GM23338 (cell line): ENCODE results near the gene HLA-DPA1. TPM values are rescaled to one million over a fixed set of nuclear protein-coding genes. Genes with fewer than 3 reads are reported as not detected.

Source experiments
- ATAC-seq: fragments of 200-7000 bp; cut with Tn5 transposase; 3 replicates; pipeline ENCODE4 v1.9.1; 2020
- DNase-seq: peaks from one replicate; pipeline ENCODE4 v3.0.0-alpha.2; 2015; ENCODE audit warnings: low spot score
- H2AFZ ChIP-seq: fragments of 200-600 bp; sonication (generic); 2 replicates; pipeline ENCODE4 v1.8.0; 2016; ENCODE audit warnings: antibody characterized with exemption, mild to moderate bottlenecking, moderate library complexity
- H3F3A ChIP-seq: fragments of 200-600 bp; sonication (generic); replicated peaks from 2 replicates; pipeline ENCODE4 v1.8.0; 2017; ENCODE audit warnings: antibody characterized with exemption, mixed run types, low read depth
- H3K27ac ChIP-seq: fragments of 200-600 bp; sonication (generic); 2 replicates; pipeline ENCODE4 v1.6.1; 2016; ENCODE audit warnings: low read depth
- H3K27me3 ChIP-seq: fragments of 200-600 bp; sonication (generic); 2 replicates; pipeline ENCODE4 v1.8.0; 2016; ENCODE audit warnings: mild to moderate bottlenecking, mixed run types, moderate library complexity; ENCODE audit not compliant: insufficient read depth
- H3K36me3 ChIP-seq: fragments of 200-600 bp; sonication (generic); 2 replicates; pipeline ENCODE4 v1.8.0; 2016; ENCODE audit warnings: mild to moderate bottlenecking; ENCODE audit not compliant: insufficient read depth
- H3K4me1 ChIP-seq: fragments of 200-600 bp; sonication (generic); 2 replicates; pipeline ENCODE4 v1.8.0; 2016; ENCODE audit warnings: mild to moderate bottlenecking, moderate library complexity; ENCODE audit not compliant: insufficient read depth
- H3K4me2 ChIP-seq: fragments of 200-600 bp; sonication (generic); 2 replicates; pipeline ENCODE4 v1.7.1; 2017; ENCODE audit warnings: mixed run types
- H3K4me3 ChIP-seq: fragments of 200-600 bp; sonication (generic); 2 replicates; pipeline ENCODE4 v1.6.1; 2016; ENCODE audit warnings: mixed run types
- H3K79me2 ChIP-seq: fragments of 200-600 bp; sonication (generic); replicated peaks from 2 replicates; pipeline ENCODE4 v1.8.0; 2017; ENCODE audit warnings: mild to moderate bottlenecking; ENCODE audit not compliant: insufficient read depth
- H3K9me2 ChIP-seq: fragments of 200-600 bp; sonication (generic); 2 replicates; pipeline ENCODE4 v1.8.0; 2017; ENCODE audit not compliant: insufficient read depth
- H4K20me1 ChIP-seq: fragments of 200-600 bp; sonication (generic); replicated peaks from 2 replicates; pipeline ENCODE4 v1.8.0; 2017; ENCODE audit warnings: mild to moderate bottlenecking; ENCODE audit not compliant: insufficient read depth
- H3K27ac Mint-ChIP-seq: 2 replicates; pipeline ENCODE4 v1.8.0; 2020; ENCODE audit warnings: inconsistent platforms, mild to moderate bottlenecking, moderate library complexity, mixed read lengths
- H3K27me3 Mint-ChIP-seq: 3 replicates; pipeline ENCODE4 v1.8.0; 2022; ENCODE audit warnings: low read depth, mild to moderate bottlenecking, moderate library complexity, mixed read lengths, inconsistent platforms; ENCODE audit not compliant: insufficient read depth, poor library complexity
- H3K36me3 Mint-ChIP-seq: 3 replicates; pipeline ENCODE4 v1.8.0; 2021; ENCODE audit warnings: low read depth, mild to moderate bottlenecking, inconsistent platforms, moderate library complexity, mixed read lengths
- H3K4me1 Mint-ChIP-seq: 3 replicates; pipeline ENCODE4 v1.8.0; 2020; ENCODE audit warnings: mild to moderate bottlenecking, inconsistent platforms, mixed read lengths
- H3K4me3 Mint-ChIP-seq: 3 replicates; pipeline ENCODE4 v1.8.0; 2021; ENCODE audit warnings: moderate library complexity, mild to moderate bottlenecking, inconsistent platforms, mixed read lengths
- H3K9me3 Mint-ChIP-seq: 3 replicates; pipeline ENCODE4 v1.8.0; 2020; ENCODE audit warnings: moderate library complexity, mild to moderate bottlenecking, inconsistent platforms, mixed read lengths
- CREB1 ChIP-seq: fragments of 250-450 bp; sonication (Bioruptor Pico); IDR thresholded peaks from 2 replicates; pipeline ENCODE4 v1.5.0; 2020; ENCODE audit warnings: low read depth, mild to moderate bottlenecking, moderate library complexity
- CTCF ChIP-seq, 2 experiments: fragments of 200-600 bp in 1 of 2; sonication (generic) in 1 of 2; conservative IDR thresholded peaks; 2 replicates each; pipeline versions ENCODE4 v1.5.1 to v1.6.1; 2016 to 2017; ENCODE audit warnings: antibody characterized with exemption in 2 of 2, low read depth in 2 of 2, mild to moderate bottlenecking in 2 of 2, moderate library complexity in 1 of 2
- ETS1 ChIP-seq: IDR thresholded peaks from 2 replicates; pipeline ENCODE4 v1.6.1; 2016; ENCODE audit warnings: antibody characterized with exemption
- EZH2phosphoT487 ChIP-seq: fragments of 200-600 bp; sonication (generic); IDR thresholded peaks from one replicate; pipeline ENCODE4 v1.8.1; 2018; ENCODE audit warnings: antibody characterized with exemption; ENCODE audit not compliant: unreplicated experiment
- JUNB ChIP-seq: IDR thresholded peaks from one replicate; pipeline ENCODE4 v1.6.1; 2016; ENCODE audit warnings: antibody characterized with exemption; ENCODE audit not compliant: unreplicated experiment
- NANOG ChIP-seq: IDR thresholded peaks from 2 replicates; pipeline ENCODE4 v1.6.1; 2016; ENCODE audit warnings: antibody characterized with exemption, borderline replicate concordance
- POLR2AphosphoS5 ChIP-seq: IDR thresholded peaks from 2 replicates; pipeline ENCODE4 v1.6.1; 2016; ENCODE audit warnings: antibody characterized with exemption, low read depth
- STAT1 ChIP-seq: IDR thresholded peaks from one replicate; pipeline ENCODE4 v1.6.1; 2016; ENCODE audit warnings: antibody characterized with exemption; ENCODE audit not compliant: unreplicated experiment
- ZNF114 ChIP-seq: fragments of 250-450 bp; sonication (Bioruptor Pico); IDR thresholded peaks from 2 replicates; pipeline ENCODE4 v1.5.0; 2020; ENCODE audit warnings: mild to moderate bottlenecking, moderate library complexity
- ZNF331 ChIP-seq: fragments of 250-450 bp; sonication (Bioruptor Pico); IDR thresholded peaks from 2 replicates; pipeline ENCODE4 v1.5.0; 2020; ENCODE audit warnings: low read depth, mild to moderate bottlenecking, moderate library complexity
- polyA plus RNA-seq: library from polyadenylated mRNA; unstranded; fragments of >200 nt; fragmentation: Nextera tagmentation; extraction: Ambion mirVana; gene quantifications from 2 replicates; pipeline ENCODE4 v1.2.1, GENCODE V29; 2016
- total RNA-seq: library from RNA; depleted of rRNA; stranded (reverse); fragments of >200 nt; shearing (Covaris generic); gene quantifications from 2 replicates; pipeline ENCODE4 v1.2.3, GENCODE V29; 2014

The HLA-DPA1 gene
- total and polyA plus RNA-seq, 2 experiments from 2014 or later: 4.1 to 6.9 TPM

GRCh38 chr6:33113755-33114154 is 40.3 kb upstream of the HLA-DPA1 start (continued):
- TF ChIP-seq ZNF331 (CRISPR knock-in tag) (no peak), NANOG (no peak), CREB1 (no peak), ZNF114 (CRISPR knock-in tag) (no peak), CTCF (conservative IDR thresholded peaks at IDR 0.05; ENCODE audit: low read depth in 2 of 2) (no peak), ETS1 (no peak), JUNB (no peak)

- ATAC-seq (peak; percentile 23), DNase-seq (peak; percentile 46)
- no peak overlapping the region for H2AFZ ChIP-seq
- no peak overlapping the region for H3K4me2 ChIP-seq
- Mint-ChIP-seq H3K4me1 (peaks cover 19% of the 10 kb centered on the region), H3K36me3 (peaks cover under 1% of the 10 kb centered on the region; the same call in 1 of the 3 replicates), H3K4me3 (no peak overlapping the region), H3K27ac (no peak overlapping the region), H3K27me3 (peaks cover 7% of the 10 kb centered on the region), H3K9me3 (no peaks in the 10 kb centered on the region)
- TF ChIP-seq POLR2AphosphoS5 (no peak), STAT1 (no peak), ETS1 (no peak), EZH2phosphoT487 (no peak), CREB1 (peak; percentile 46), ZNF114 (CRISPR knock-in tag) (no peak), ZNF331 (CRISPR knock-in tag) (no peak)
- H3K9me2 ChIP-seq: no peaks in the 10 kb centered on the region
- H3K36me3 ChIP-seq: no peaks in the 10 kb centered on the region
- no peaks in the 10 kb centered on the region for H3K79me2 ChIP-seq
- H3K27ac ChIP-seq: no peak overlapping the region
- no peak overlapping the region for H3K4me3 ChIP-seq
- no peaks in the 10 kb centered on the region for H3K27me3 ChIP-seq
- no peaks in the 10 kb centered on the region for H3F3A ChIP-seq
- H3K4me1 ChIP-seq: peaks cover 13% of the 10 kb centered on the region
- H4K20me1 ChIP-seq: no peaks in the 10 kb centered on the region
These were observed 38.7 kb upstream of the HLA-DPA1 start for GRCh38 chr6:33112148-33112547.

- no peak overlapping the region for H3K27ac ChIP-seq
- no peak overlapping the region for H3K4me3 ChIP-seq
- H3F3A ChIP-seq: no peaks in the 10 kb centered on the region
- H3K36me3 Mint-ChIP-seq: 0 out of 3 replicates have a peak, but pooled peaks cover 3% of the 10 kb centered on the region
- ATAC-seq (no peak), DNase-seq (no peak)
- H3K27me3 ChIP-seq: no peaks in the 10 kb centered on the region
- H4K20me1 ChIP-seq: no peaks in the 10 kb centered on the region
- H3K27ac Mint-ChIP-seq: no peak overlapping the region
- H3K9me2 ChIP-seq: peaks cover 7% of the 10 kb centered on the region
- no peaks in the 10 kb centered on the region for H3K79me2 ChIP-seq
- H3K4me2 ChIP-seq: no peak overlapping the region
- no peaks in the 10 kb centered on the region for H3K36me3 ChIP-seq
- H2AFZ ChIP-seq: no peak overlapping the region
- H3K4me3 Mint-ChIP-seq: no peak overlapping the region
- peaks cover 3% of the 10 kb centered on the region for H3K27me3 Mint-ChIP-seq
- peaks cover 11% of the 10 kb centered on the region; the same call in 2 of the 3 replicates for H3K9me3 Mint-ChIP-seq
- no peaks in the 10 kb centered on the region for H3K4me1 ChIP-seq
- H3K4me1 Mint-ChIP-seq: no peaks in the 10 kb centered on the region; the same call in 2 of the 3 replicates
- TF ChIP-seq POLR2AphosphoS5 (no peak), NANOG (no peak)
These were observed 34.9 kb upstream of the HLA-DPA1 start for GRCh38 chr6:33108307-33108706.
